Endodermal cell (in vitro differentiated cells): ENCODE results near the gene UBE2G2. TPM values are rescaled to one million over a fixed set of nuclear protein-coding genes. Genes with fewer than 3 reads are reported as not detected.

Source experiments
- DNase-seq: peaks from one replicate; pipeline ENCODE4 v3.0.0-alpha.2; 2017
- H3K27ac ChIP-seq: 2 replicates; pipeline ENCODE4 v1.5.1; 2013; ENCODE audit warnings: mild to moderate bottlenecking, low read depth, low read length, moderate library complexity
- H3K27me3 ChIP-seq: 2 replicates; pipeline ENCODE4 v1.6.1; 2013; ENCODE audit warnings: mild to moderate bottlenecking, low read length, moderate library complexity; ENCODE audit not compliant: insufficient read depth, control insufficient read depth, poor library complexity, severe bottlenecking
- H3K36me3 ChIP-seq: 2 replicates; pipeline ENCODE4 v1.7.0; 2013; ENCODE audit warnings: mild to moderate bottlenecking, low read length, moderate library complexity; ENCODE audit not compliant: control insufficient read depth, insufficient read depth
- H3K4me1 ChIP-seq: one replicate; pipeline ENCODE4 v1.7.0; 2013; ENCODE audit warnings: low read length; ENCODE audit not compliant: control insufficient read depth, insufficient read depth
- H3K4me3 ChIP-seq: 2 replicates; pipeline ENCODE4 v1.5.1; 2013; ENCODE audit warnings: mild to moderate bottlenecking, low read length, moderate library complexity
- H3K9ac ChIP-seq: 2 replicates; pipeline ENCODE4 v1.6.1; 2013; ENCODE audit warnings: mild to moderate bottlenecking, low read length, moderate library complexity; ENCODE audit not compliant: poor library complexity, severe bottlenecking; ENCODE audit errors: extremely low read depth
- H3K9me3 ChIP-seq: 2 replicates; pipeline ENCODE4 v1.6.1; 2013; ENCODE audit warnings: mild to moderate bottlenecking, low read length, moderate library complexity; ENCODE audit not compliant: control insufficient read depth
- H3K27ac Mint-ChIP-seq: 2 replicates; pipeline ENCODE4 v1.8.0; 2020; ENCODE audit warnings: mixed read lengths
- H3K27me3 Mint-ChIP-seq: 2 replicates; pipeline ENCODE4 v1.8.0; 2021; ENCODE audit warnings: mild to moderate bottlenecking, mixed read lengths; ENCODE audit not compliant: insufficient read depth
- H3K36me3 Mint-ChIP-seq: 2 replicates; pipeline ENCODE4 v1.8.0; 2020; ENCODE audit warnings: low read depth, mixed read lengths
- H3K4me1 Mint-ChIP-seq: 2 replicates; pipeline ENCODE4 v1.8.0; 2020; ENCODE audit warnings: mixed read lengths
- H3K4me3 Mint-ChIP-seq: 2 replicates; pipeline ENCODE4 v1.8.0; 2020; ENCODE audit warnings: mild to moderate bottlenecking, moderate library complexity, mixed read lengths
- H3K9me3 Mint-ChIP-seq: 2 replicates; pipeline ENCODE4 v1.8.0; 2020; ENCODE audit warnings: mild to moderate bottlenecking, mixed read lengths
- CTCF ChIP-seq: fragments of 200-600 bp; sonication (generic); conservative IDR thresholded peaks from 2 replicates; pipeline ENCODE4 v1.5.0; 2021; ENCODE audit warnings: antibody characterized with exemption, mild to moderate bottlenecking
- WGBS, 2 experiments: methylation state at CpG; one replicate each; pipeline versions ENCODE4 v1.1.5 to v1.1.7; 2013; ENCODE audit warnings: missing lambda C conversion rate in 2 of 2, mixed read lengths in 1 of 2; ENCODE audit not compliant: insufficient coverage in 1 of 2, insufficient read length in 1 of 2; 5-methylcytosine and 5-hydroxymethylcytosine counted together
- total RNA-seq, 2 donors: library from RNA; stranded (reverse); fragmentation: NEBNext Ultra II Directional in 1 of 2; extraction: Animal tissue kit (Norgen Biotek cat#: 25700) in 1 of 2; gene quantifications; 2 replicates in 1 of 2; 3 replicates in 1 of 2; pipeline ENCODE4 v1.2.1, GENCODE V29; 2021

UBE2G2 gene
- total RNA-seq, 2 donors from 2014 or later = 84.0 to 84.8 TPM

- Histone ChIP-seq H3K27ac (no peak overlapping the region), H3K4me3 (no peak overlapping the region), H3K36me3 (peaks cover 61% of the 10 kb centered on the region), H3K9ac (no peak overlapping the region), H3K27me3 (no peaks in the 10 kb centered on the region), H3K4me1 (peaks cover 6% of the 10 kb centered on the region), H3K9me3 (no peaks in the 10 kb centered on the region)
- no peak for DNase-seq
- Mint-ChIP-seq H3K4me3 (no peak overlapping the region), H3K27me3 (no peaks in the 10 kb centered on the region), H3K36me3 (peaks cover 63% of the 10 kb centered on the region), H3K9me3 (no peaks in the 10 kb centered on the region), H3K27ac (no peak overlapping the region), H3K4me1 (no peaks in the 10 kb centered on the region)
- no peak for TF ChIP-seq CTCF
- WGBS, 2 experiments = 85 to 88% methylated on average over 4 to 5 of the region's 5 CpGs
These were observed 18.5 kb downstream of the UBE2G2 start for GRCh38 chr21:44783020-44783696.

GRCh38 chr21:44780767-44781459 lies 20.7 kb downstream of the UBE2G2 start:
- Histone ChIP-seq H3K4me1 (peaks cover 6% of the 10 kb centered on the region), H3K27me3 (no peaks in the 10 kb centered on the region), H3K4me3 (no peak overlapping the region), H3K9ac (no peak overlapping the region), H3K27ac (no peak overlapping the region), H3K36me3 (peaks cover 66% of the 10 kb centered on the region), H3K9me3 (no peaks in the 10 kb centered on the region)
- DNase-seq = no peak
- Mint-ChIP-seq H3K27me3 (no peaks in the 10 kb centered on the region), H3K4me1 (no peaks in the 10 kb centered on the region), H3K9me3 (no peaks in the 10 kb centered on the region), H3K27ac (peak overlapping the region; percentile 30), H3K4me3 (no peak overlapping the region), H3K36me3 (peaks cover 56% of the 10 kb centered on the region)
- no peak for TF ChIP-seq CTCF
- WGBS, 2 experiments = 94 to 97% methylated on average over 13 to 16 of the region's 16 CpGs

- Mint-ChIP-seq H3K9me3 (no peaks in the 10 kb centered on the region), H3K4me3 (no peak overlapping the region), H3K27ac (no peak overlapping the region), H3K36me3 (peaks cover 55% of the 10 kb centered on the region), H3K4me1 (no peaks in the 10 kb centered on the region), H3K27me3 (no peaks in the 10 kb centered on the region)
- 94 to 97% methylated on average over 6 to 7 of the region's 7 CpGs for WGBS, 2 experiments
- H3K27ac ChIP-seq = no peak overlapping the region
- peaks cover 67% of the 10 kb centered on the region for H3K36me3 ChIP-seq
- peak; percentile 23 for DNase-seq
- H3K4me3 ChIP-seq = no peak overlapping the region
- peaks cover 6% of the 10 kb centered on the region for H3K4me1 ChIP-seq
- H3K27me3 ChIP-seq = no peaks in the 10 kb centered on the region
- H3K9me3 ChIP-seq = no peaks in the 10 kb centered on the region
- no peak for TF ChIP-seq CTCF
- no peak overlapping the region for H3K9ac ChIP-seq
These were observed 21.5 kb downstream of the UBE2G2 start for GRCh38 chr21:44780137-44780502.
